Cardiac muscle cell (in vitro differentiated cells and primary cell): ENCODE results near the gene KCNIP1. TPM values are rescaled to one million over a fixed set of nuclear protein-coding genes. Genes with fewer than 3 reads are reported as not detected.

Experiments
- DNase-seq, 2 donors: peaks; one replicate each; pipeline versions ENCODE4 v3.0.0 to v3.0.0-alpha.2; 2010 to 2017; ENCODE audit warnings: low read depth in 1 of 2, low spot score in 1 of 2
- H3K27ac ChIP-seq: fragments of 200-600 bp; sonication (generic); 2 replicates; pipeline ENCODE4 v1.5.1; 2016
- H3K27me3 ChIP-seq: fragments of 200-600 bp; sonication (generic); 2 replicates; pipeline ENCODE4 v1.6.0; 2016; ENCODE audit warnings: control low read depth
- H3K36me3 ChIP-seq: fragments of 200-600 bp; sonication (generic); 2 replicates; pipeline ENCODE4 v1.5.1; 2016; ENCODE audit warnings: control low read depth
- H3K4me1 ChIP-seq: fragments of 200-600 bp; sonication (generic); 2 replicates; pipeline ENCODE4 v1.8.1; 2017; ENCODE audit warnings: low read depth, mild to moderate bottlenecking, mixed run types
- H3K4me3 ChIP-seq: fragments of 200-600 bp; sonication (generic); 2 replicates; pipeline ENCODE4 v1.5.1; 2016; ENCODE audit warnings: mild to moderate bottlenecking
- H3K9me3 ChIP-seq: fragments of 200-600 bp; sonication (generic); 2 replicates; pipeline ENCODE4 v1.5.1; 2017; ENCODE audit warnings: low read depth, mild to moderate bottlenecking, control low read depth
- CTCF ChIP-seq: IDR thresholded peaks from 2 replicates; pipeline ENCODE4 v1.5.1; 2012; ENCODE audit warnings: low read depth, mild to moderate bottlenecking, low read length
- polyA plus RNA-seq: library from polyadenylated mRNA; unstranded; fragments of >200 nt; fragmentation: Nextera tagmentation; extraction: Ambion mirVana; gene quantifications from 2 replicates; pipeline ENCODE4 v1.2.1, GENCODE V29; 2016
- total RNA-seq: library from RNA; depleted of rRNA; stranded (reverse); fragments of >200 nt; gene quantifications from 2 replicates; pipeline ENCODE4 v1.2.3, GENCODE V29; 2016

KCNIP1 gene
- total and polyA plus RNA-seq, 2 experiments from 2014 or later, result 0.09 TPM; not detected in 1

DNA sequence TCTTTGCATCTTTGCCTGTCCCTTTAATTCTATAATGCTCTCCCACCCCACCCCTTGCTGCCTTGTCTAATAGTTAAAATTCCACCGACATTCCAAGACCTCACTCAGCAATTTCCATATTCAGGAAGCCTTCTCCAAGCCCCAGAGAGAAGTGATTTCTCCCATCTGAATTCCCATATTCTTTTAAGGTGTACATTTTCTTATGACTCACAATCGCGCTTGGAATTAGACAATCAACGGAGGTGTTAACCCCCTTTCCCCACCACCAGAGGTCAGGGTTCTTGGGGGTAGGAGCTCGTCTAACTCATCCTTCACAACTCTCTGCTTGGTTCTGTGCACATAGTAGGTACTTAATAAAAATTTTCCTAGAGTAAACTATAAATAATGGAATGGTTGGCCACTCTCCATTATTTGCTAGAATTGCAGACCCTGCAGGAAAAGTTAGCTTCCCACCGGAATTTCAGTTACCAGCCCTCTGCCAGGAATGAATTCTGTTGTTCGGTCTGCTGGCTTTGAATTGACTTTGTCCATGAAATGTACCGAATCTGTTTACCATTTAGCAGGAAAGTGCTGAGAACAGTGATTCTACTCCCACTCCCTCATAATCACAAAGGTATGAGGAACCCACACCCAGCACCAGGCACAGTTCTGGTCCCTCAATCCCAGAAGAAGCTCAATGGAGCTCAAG is 5.0 kb downstream of the KCNIP1 start:
- no peaks in the 10 kb centered on the region for H3K4me1 ChIP-seq
- no peak overlapping the region for H3K27ac ChIP-seq
- H3K27me3 ChIP-seq, result peaks cover 45% of the 10 kb centered on the region
- TF ChIP-seq CTCF, result no peak
- no peaks in the 10 kb centered on the region for H3K9me3 ChIP-seq
- no peaks in the 10 kb centered on the region for H3K36me3 ChIP-seq
- no peak overlapping the region for H3K4me3 ChIP-seq
- no peak for DNase-seq

- DNase-seq, result no peak
- no peaks in the 10 kb centered on the region for H3K9me3 ChIP-seq
- H3K4me3 ChIP-seq, result no peak overlapping the region
- H3K27ac ChIP-seq, result no peak overlapping the region
- TF ChIP-seq CTCF, result no peak
- no peaks in the 10 kb centered on the region for H3K4me1 ChIP-seq
- H3K27me3 ChIP-seq, result peaks cover 40% of the 10 kb centered on the region
- H3K36me3 ChIP-seq, result no peaks in the 10 kb centered on the region
Measured at GRCh38 chr5:170509348-170509660, 5.5 kb downstream of the KCNIP1 start.

- Histone ChIP-seq H3K9me3 (no peaks in the 10 kb centered on the region), H3K27ac (no peak overlapping the region), H3K27me3 (peaks cover 31% of the 10 kb centered on the region), H3K4me3 (no peak overlapping the region), H3K4me1 (no peaks in the 10 kb centered on the region), H3K36me3 (no peaks in the 10 kb centered on the region)
- TF ChIP-seq CTCF, result no peak
- DNase-seq, result no peak
Measured at GRCh38 chr5:170510126-170510525, 6.3 kb downstream of the KCNIP1 start.

- no peak for DNase-seq
- Histone ChIP-seq H3K4me3 (no peak overlapping the region), H3K36me3 (no peaks in the 10 kb centered on the region), H3K27me3 (peaks cover 27% of the 10 kb centered on the region), H3K27ac (no peak overlapping the region), H3K9me3 (no peaks in the 10 kb centered on the region), H3K4me1 (no peaks in the 10 kb centered on the region)
- TF ChIP-seq CTCF, result no peak
Measured at GRCh38 chr5:170510559-170510958, 6.7 kb downstream of the KCNIP1 start.

DNA sequence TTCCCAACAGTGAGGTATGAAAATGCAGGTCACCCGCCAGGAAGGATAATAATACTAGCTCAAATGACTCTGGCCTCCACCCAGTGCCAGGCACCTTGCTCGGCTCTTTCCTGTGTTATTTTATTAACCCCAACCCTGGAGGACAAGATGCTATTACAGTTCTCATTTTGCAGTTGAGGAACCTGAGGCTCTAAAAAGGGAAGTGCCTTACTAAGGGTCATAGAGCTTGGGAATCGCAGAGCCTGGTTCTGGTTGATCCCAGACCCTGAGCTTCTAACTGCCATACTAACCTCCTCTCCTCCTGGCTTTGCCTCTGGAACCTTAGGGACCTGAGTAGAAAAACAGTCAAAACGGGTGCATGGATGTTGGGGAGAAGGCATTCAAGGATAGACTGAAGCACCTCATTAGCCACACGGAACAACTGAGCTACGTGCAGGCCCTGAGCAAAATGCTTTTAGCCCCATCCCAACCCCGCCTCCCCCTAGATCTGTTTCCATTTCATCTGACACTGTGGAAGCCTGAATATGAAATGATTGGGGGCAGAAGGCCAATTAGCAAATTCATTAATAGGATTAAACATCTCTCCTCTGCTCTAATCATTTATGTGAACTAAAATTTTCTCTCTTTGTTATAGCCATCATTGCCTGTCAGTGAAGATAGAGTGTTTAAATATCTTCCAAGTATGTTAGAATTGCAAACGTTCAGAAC is 7.9 kb downstream of the KCNIP1 start:
- no peak for DNase-seq
- Histone ChIP-seq H3K4me3 (no peak overlapping the region), H3K9me3 (no peaks in the 10 kb centered on the region), H3K4me1 (no peaks in the 10 kb centered on the region), H3K27ac (no peak overlapping the region), H3K36me3 (no peaks in the 10 kb centered on the region), H3K27me3 (peaks cover 27% of the 10 kb centered on the region)
- TF ChIP-seq CTCF, result no peak
